ENCODE data around the gene LDLRAP1.

LDLRAP1 gene

GRCh38 chr1:25609921-25610320 lies 66.5 kb downstream of the LDLRAP1 start:
- DNase-seq (ENCODE audit: low spot score) = no peak

DNA sequence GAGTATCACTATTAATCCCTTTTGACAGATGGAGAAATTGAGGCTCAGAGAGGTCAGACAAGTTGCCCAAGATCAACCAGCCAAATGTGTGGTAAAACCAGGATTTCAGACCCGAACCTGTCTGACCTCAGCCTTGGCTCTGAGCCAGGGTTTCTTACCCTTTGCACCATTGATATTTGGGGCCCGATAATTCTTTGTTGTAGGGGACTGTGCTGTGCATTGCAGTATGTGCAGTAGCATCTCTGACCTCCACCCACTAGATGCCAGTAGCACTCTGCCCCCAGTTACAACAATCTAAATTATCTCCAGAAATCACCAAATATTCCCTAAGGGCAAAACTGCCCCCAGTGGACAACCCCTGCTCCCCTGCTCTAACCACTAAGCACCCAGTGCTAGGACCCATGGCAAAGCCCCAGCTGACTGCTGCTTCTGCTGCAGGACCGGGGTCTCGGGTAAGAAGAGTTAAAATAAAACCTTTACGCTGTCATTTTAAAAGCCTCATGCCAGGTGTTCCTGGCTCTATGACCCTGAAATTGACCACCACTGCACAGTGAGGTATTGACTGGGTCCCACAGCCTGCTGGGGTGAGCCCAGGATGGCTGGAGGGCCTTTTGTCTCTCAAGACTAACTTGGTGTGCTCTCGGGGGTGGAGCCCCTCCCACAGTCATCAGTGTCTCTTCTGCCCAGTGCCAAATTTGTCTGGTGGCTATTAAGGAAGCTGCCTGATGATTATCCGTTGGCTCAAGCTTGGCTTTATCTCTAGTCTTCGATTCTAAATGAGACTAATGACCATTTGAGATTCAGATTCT lies 67.6 kb downstream of the LDLRAP1 start:
- no peak for DNase-seq (ENCODE audit: low spot score)

DNA sequence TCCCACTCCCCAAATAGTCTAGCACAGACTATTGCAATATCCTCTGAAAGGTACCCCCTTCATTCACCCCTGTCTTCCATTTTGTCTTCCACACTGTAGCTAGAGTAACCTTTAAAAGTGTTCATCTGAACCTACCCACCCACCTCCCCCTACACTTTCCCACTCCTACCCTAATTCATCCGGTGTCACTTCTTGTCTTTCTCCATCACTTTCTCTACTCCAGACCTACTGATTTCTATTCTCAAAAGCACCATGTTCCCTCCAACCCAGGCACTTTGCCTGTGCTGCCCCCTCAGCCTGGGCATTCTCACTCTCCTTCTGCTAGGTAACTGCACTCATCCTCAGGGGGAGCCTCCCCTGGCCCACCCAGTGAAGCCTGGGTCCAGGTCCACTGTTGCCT lies 68.4 kb downstream of the LDLRAP1 start:
- DNase-seq (ENCODE audit: low spot score) = no peak

DNA sequence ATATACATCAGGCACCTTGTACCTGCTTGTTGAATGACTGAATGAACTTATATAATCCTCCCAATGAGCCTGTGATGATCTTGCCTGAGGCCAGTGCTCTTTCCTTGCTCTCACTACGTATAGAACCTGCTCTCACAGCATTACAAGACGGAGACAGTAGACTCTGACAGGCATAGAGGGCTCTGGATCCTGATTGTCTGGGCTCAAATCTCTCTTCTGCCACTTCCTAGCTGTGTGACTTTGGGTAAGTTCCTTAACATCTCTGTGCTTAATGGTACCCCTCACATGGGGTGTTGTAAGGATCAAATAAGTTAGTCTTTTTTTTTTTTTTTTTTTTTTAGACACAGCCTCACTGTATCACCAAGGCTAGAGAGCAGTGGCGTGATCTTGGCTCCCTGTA lies 69.0 kb downstream of the LDLRAP1 start:
- no peak for DNase-seq (ENCODE audit: low spot score)

GRCh38 chr1:25613091-25613490 lies 69.7 kb downstream of the LDLRAP1 start:
- DNase-seq (ENCODE audit: low spot score) = no peak

GRCh38 chr1:25614501-25615171 lies 71.2 kb downstream of the LDLRAP1 start:
- no peak for DNase-seq (ENCODE audit: low spot score)

GRCh38 chr1:25615172-25615541 lies 71.8 kb downstream of the LDLRAP1 start:
- no peak for DNase-seq (ENCODE audit: low spot score)

GRCh38 chr1:25615563-25616094 lies 72.2 kb downstream of the LDLRAP1 start:
- no peak for DNase-seq (ENCODE audit: low spot score)

- DNase-seq (ENCODE audit: low spot score) = peak; percentile 48
Observed at GRCh38 chr1:25616095-25616986, 72.9 kb downstream of the LDLRAP1 start, which contains the start of gene MAN1C1. TSS of gene MAN1C1 (plus strand) at chr1:25616791. CDS start at chr1:25617798, 1,007 bp downstream.

- DNase-seq (ENCODE audit: low spot score) = no peak
Observed at GRCh38 chr1:25616987-25617624, 73.7 kb downstream of the LDLRAP1 start.

DNA sequence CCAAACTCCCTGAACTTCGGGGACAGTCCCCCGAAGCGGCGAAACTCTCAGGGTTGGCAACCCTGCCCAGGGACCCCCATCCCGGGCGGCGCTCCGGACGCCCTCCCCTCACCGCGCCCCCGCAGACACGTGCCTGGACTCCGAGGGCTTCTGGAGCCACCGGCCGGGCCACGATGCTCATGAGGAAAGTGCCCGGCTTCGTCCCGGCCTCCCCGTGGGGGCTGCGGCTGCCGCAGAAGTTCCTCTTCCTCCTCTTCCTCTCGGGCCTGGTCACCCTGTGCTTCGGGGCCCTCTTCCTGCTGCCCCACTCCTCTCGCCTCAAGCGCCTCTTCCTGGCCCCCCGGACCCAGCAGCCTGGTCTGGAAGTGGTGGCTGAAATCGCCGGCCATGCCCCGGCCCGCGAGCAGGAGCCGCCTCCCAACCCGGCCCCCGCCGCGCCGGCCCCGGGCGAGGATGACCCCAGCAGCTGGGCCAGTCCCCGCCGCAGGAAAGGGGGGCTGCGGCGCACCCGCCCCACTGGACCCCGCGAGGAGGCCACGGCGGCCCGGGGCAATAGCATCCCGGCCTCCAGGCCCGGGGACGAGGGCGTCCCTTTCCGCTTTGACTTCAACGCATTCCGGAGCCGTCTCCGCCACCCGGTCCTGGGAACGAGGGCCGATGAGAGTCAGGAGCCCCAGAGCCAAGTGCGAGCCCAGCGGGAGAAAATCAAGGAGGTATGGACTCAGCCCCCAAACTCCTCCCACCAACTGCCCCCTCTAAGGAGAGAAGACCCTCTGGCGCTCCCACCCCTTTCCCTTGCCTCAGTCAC lies 74.4 kb downstream of the LDLRAP1 start:
- DNase-seq (ENCODE audit: low spot score) = no peak

- DNase-seq (ENCODE audit: low spot score) = no peak
Observed at GRCh38 chr1:25618433-25618808, 75.0 kb downstream of the LDLRAP1 start.
